ENCODE measurements around the gene KREMEN1. TPM values are rescaled to one million over a fixed set of nuclear protein-coding genes. Genes with fewer than 3 reads are reported as not detected.

The KREMEN1 gene
- total and polyA plus RNA-seq, 2 donors (not counting 1 experiment from before 2014, with no cell fraction given) = 0.01 TPM; not detected in 1

DNA sequence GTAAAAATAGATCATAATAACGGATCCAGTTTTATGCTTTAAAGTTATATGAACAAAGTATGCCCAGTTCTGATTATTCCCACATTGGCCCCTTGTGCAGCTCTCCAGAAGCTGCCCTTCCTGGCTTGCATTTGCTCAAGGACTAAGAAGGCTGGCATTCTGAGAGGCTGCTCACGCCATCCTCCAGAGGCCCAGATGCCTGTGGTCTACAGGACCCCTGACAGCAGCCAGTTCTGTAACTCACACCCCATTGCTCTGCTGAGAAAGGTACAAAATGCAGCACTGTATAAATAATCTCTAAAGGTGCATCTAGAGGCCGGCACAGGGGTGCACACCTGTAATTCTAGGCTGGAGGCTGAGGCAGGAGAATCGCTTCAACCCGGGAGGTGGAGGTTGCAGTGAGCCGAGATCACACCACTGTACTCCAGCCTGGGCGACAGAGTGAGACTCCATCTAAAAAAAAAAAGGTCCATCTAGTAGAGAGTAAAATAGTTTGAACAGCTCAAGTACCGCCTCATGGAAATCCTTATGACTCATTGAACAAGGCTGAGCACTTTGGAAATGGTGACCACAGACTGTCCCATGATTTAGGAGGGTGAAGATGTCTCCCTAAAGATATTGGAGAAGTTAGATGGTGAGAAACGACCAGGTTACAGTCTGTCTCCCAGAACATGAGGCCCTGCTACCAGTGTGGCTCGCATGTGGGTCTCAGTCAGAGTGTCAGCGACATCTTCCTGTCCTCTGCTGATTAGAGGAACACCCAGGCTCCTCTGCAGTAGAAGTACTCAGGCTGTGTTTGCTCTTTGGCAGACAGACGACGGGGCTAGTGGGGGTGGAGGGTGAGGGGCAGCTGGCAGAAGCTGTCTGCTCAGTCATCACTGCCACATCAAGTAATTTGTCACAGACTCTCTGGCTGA is 56.3 kb downstream of the KREMEN1 start:
- no peak overlapping the region for H3K27ac Mint-ChIP-seq
- intact Hi-C loops (cut with micrococcal nuclease) = no loop called here
- ChIA-PET CTCF (no interaction called here), POLR2A (no interaction called here)
- Histone ChIP-seq H3K79me2 (ENCODE audit: control insufficient read depth, insufficient read depth, low read length) (no peaks in the 10 kb centered on the region), H3K27me3 (replicated peaks in 1 of 4; ENCODE audit: control extremely low read depth in 1 of 4, control insufficient read depth in 3 of 4, insufficient read depth in 4 of 4, low read length in 3 of 4) (no peaks in the 10 kb centered on the region), H3K9ac (ENCODE audit: low read length) (no peak overlapping the region), H2AFZ (ENCODE audit: insufficient read depth, low read depth, low read length, poor library complexity, severe bottlenecking) (no peak overlapping the region), H3K9me3 (ENCODE audit: control extremely low read depth in 1 of 3, control insufficient read depth in 2 of 3, insufficient read depth in 1 of 3, low read length in 2 of 3) (no peaks in the 10 kb centered on the region), H3K4me2 (replicated peaks; ENCODE audit: low read depth, low read length, poor library complexity, severe bottlenecking) (no peak overlapping the region), H3K4me3 (ENCODE audit: control extremely low read depth in 1 of 5, extremely low read depth in 1 of 5, insufficient read depth in 1 of 5, low read depth in 2 of 5, low read length in 4 of 5) (no peak overlapping the region), H3K36me3 (replicated peaks in 1 of 2; ENCODE audit: control extremely low read depth in 1 of 2, control insufficient read depth in 1 of 2, extremely low read depth in 1 of 2, insufficient read depth in 2 of 2, low read length in 1 of 2) (no peaks in the 10 kb centered on the region), H3K27ac (ENCODE audit: low read length in 2 of 2) (no peak overlapping the region), H4K20me1 (ENCODE audit: control insufficient read depth, insufficient read depth, low read length, poor library complexity, severe bottlenecking) (no peaks in the 10 kb centered on the region), H3K4me1 (ENCODE audit: control insufficient read depth in 2 of 2, insufficient read depth in 2 of 2, low read length in 2 of 2) (no peaks in the 10 kb centered on the region)
- no peaks in the 10 kb centered on the region for H3K4me1 Mint-ChIP-seq
- no peak for DNase-seq
- peaks cover 9% of the 10 kb centered on the region for H3K27me3 Mint-ChIP-seq
- WGBS (ENCODE audit: insufficient coverage) = 90% methylated on average over 10 of the region's 13 CpGs
- no peak for ATAC-seq (ENCODE audit: low read depth)
- H3K9me3 Mint-ChIP-seq (ENCODE audit: insufficient read depth) = no peaks in the 10 kb centered on the region
- TF ChIP-seq EZH2 (IDR thresholded peaks at IDR 0.05; ENCODE audit: borderline replicate concordance, insufficient read depth, low read depth, low read length, poor library complexity, severe bottlenecking) = no peak
- TF ChIP-seq, protein P1, sequence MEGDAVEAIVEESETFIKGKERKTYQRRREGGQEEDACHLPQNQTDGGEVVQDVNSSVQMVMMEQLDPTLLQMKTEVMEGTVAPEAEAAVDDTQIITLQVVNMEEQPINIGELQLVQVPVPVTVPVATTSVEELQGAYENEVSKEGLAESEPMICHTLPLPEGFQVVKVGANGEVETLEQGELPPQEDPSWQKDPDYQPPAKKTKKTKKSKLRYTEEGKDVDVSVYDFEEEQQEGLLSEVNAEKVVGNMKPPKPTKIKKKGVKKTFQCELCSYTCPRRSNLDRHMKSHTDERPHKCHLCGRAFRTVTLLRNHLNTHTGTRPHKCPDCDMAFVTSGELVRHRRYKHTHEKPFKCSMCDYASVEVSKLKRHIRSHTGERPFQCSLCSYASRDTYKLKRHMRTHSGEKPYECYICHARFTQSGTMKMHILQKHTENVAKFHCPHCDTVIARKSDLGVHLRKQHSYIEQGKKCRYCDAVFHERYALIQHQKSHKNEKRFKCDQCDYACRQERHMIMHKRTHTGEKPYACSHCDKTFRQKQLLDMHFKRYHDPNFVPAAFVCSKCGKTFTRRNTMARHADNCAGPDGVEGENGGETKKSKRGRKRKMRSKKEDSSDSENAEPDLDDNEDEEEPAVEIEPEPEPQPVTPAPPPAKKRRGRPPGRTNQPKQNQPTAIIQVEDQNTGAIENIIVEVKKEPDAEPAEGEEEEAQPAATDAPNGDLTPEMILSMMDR (IDR thresholded peaks at IDR 0.05) = no peak
- H3K4me3 Mint-ChIP-seq = no peak overlapping the region

DNA sequence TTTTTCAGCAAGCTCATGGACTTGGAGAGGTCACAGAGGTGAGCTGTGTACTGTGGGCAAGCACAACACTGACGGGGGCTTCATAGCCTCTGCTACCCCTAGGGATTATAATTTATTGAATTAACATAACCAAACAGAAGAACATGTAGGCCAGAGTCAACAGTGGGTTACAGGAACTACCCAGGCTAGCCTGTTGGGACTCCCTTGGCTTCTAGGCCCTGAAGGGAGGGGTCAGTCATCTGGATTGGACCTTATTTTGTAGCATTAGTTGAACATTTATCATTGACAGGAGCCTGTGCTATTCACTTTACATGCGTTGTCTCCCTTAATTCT is 56.9 kb downstream of the KREMEN1 start:
- H3K4me3 ChIP-seq (ENCODE audit: control extremely low read depth in 1 of 5, extremely low read depth in 1 of 5, insufficient read depth in 1 of 5, low read depth in 2 of 5, low read length in 4 of 5) = no peak overlapping the region
- no peak for TF ChIP-seq EZH2 (IDR thresholded peaks at IDR 0.05; ENCODE audit: borderline replicate concordance, insufficient read depth, low read depth, low read length, poor library complexity, severe bottlenecking)
- TF ChIP-seq, protein P1 (IDR thresholded peaks at IDR 0.05) = no peak
- no peaks in the 10 kb centered on the region for H3K4me1 Mint-ChIP-seq
- H3K27ac ChIP-seq (ENCODE audit: low read length in 2 of 2) = no peak overlapping the region
- no peak overlapping the region for H3K27ac Mint-ChIP-seq
- ChIA-PET POLR2A (no interaction called here), CTCF (no interaction called here)
- H4K20me1 ChIP-seq (ENCODE audit: control insufficient read depth, insufficient read depth, low read length, poor library complexity, severe bottlenecking) = no peaks in the 10 kb centered on the region
- H3K4me3 Mint-ChIP-seq = no peak overlapping the region
- no peak overlapping the region for H3K9ac ChIP-seq (ENCODE audit: low read length)
- intact Hi-C loops (cut with micrococcal nuclease) = no loop called here
- H3K27me3 Mint-ChIP-seq = peaks cover 15% of the 10 kb centered on the region
- no peaks in the 10 kb centered on the region for H3K9me3 ChIP-seq (ENCODE audit: control extremely low read depth in 1 of 3, control insufficient read depth in 2 of 3, insufficient read depth in 1 of 3, low read length in 2 of 3)
- ATAC-seq (ENCODE audit: low read depth) (no peak), DNase-seq (no peak)
- H3K79me2 ChIP-seq (ENCODE audit: control insufficient read depth, insufficient read depth, low read length) = no peaks in the 10 kb centered on the region
- peaks cover 3% of the 10 kb centered on the region for H3K9me3 Mint-ChIP-seq (ENCODE audit: insufficient read depth)
- H3K4me1 ChIP-seq (ENCODE audit: control insufficient read depth in 2 of 2, insufficient read depth in 2 of 2, low read length in 2 of 2) = no peaks in the 10 kb centered on the region
- no peaks in the 10 kb centered on the region for H3K36me3 ChIP-seq (replicated peaks in 1 of 2; ENCODE audit: control extremely low read depth in 1 of 2, control insufficient read depth in 1 of 2, extremely low read depth in 1 of 2, insufficient read depth in 2 of 2, low read length in 1 of 2)
- no CpG with 5 or more reads among the region's 2 CpGs for WGBS (ENCODE audit: insufficient coverage)
- no peak overlapping the region for H2AFZ ChIP-seq (ENCODE audit: insufficient read depth, low read depth, low read length, poor library complexity, severe bottlenecking)
- H3K4me2 ChIP-seq (replicated peaks; ENCODE audit: low read depth, low read length, poor library complexity, severe bottlenecking) = no peak overlapping the region
- peaks cover 0 to 4% (median 0%) of the 10 kb centered on the region in 4 experiments for H3K27me3 ChIP-seq (replicated peaks in 1 of 4; ENCODE audit: control extremely low read depth in 1 of 4, control insufficient read depth in 3 of 4, insufficient read depth in 4 of 4, low read length in 3 of 4)
